NT2/D1 (cell line): ENCODE results near the gene LPA.

Source experiments
- SUZ12 ChIP-seq: IDR thresholded peaks from 2 replicates; pipeline ENCODE4 v1.6.1; 2011; ENCODE audit not compliant: insufficient read length, insufficient read depth; ENCODE audit errors: extremely low read depth
- ZNF274 ChIP-seq: IDR thresholded peaks from 2 replicates; pipeline ENCODE4 v1.6.1; 2011; ENCODE audit warnings: mild to moderate bottlenecking, low read depth, low read length

- TF ChIP-seq SUZ12 (no peak), ZNF274 (no peak)
Measured at GRCh38 chr6:160500639-160501038, 163.4 kb downstream of the LPA start.
